ENCODE data around the gene GPI.
A peak's percentile ranks its signal among the peaks of the same experiment; 100 is the strongest.
"Not testable (repeated sequence)": the region's sequence is repeated elsewhere in the genome, so short reads cannot be mapped to it uniquely, and the experiment has no call there.

The GPI gene

GRCh38 chr19:34368338-34368737, 3.3 kb downstream of the GPI start:
- no peak for DNase-seq (ENCODE audit: low spot score)

GRCh38 chr19:34369166-34369565, 4.2 kb downstream of the GPI start:
- not testable (repeated sequence) for DNase-seq (ENCODE audit: low spot score)

GRCh38 chr19:34370117-34370516, 5.1 kb downstream of the GPI start:
- DNase-seq (ENCODE audit: low spot score), result no peak

- DNase-seq (ENCODE audit: low spot score), result no peak
These were observed 6.0 kb downstream of the GPI start for GRCh38 chr19:34370983-34371382.

- DNase-seq (ENCODE audit: low spot score), result no peak
These were observed 8.7 kb downstream of the GPI start for GRCh38 chr19:34373601-34374288.

- no peak for DNase-seq (ENCODE audit: low spot score)
These were observed 10.6 kb downstream of the GPI start for GRCh38 chr19:34375598-34375997.

GRCh38 chr19:34380639-34381241, 15.7 kb downstream of the GPI start:
- no peak for DNase-seq (ENCODE audit: low spot score)

- no peak for DNase-seq (ENCODE audit: low spot score)
These were observed 16.6 kb downstream of the GPI start for GRCh38 chr19:34381399-34382251.

- DNase-seq (ENCODE audit: low spot score), result no peak
These were observed 17.5 kb downstream of the GPI start for GRCh38 chr19:34382471-34382870.

GRCh38 chr19:34383599-34383998, 18.6 kb downstream of the GPI start:
- DNase-seq (ENCODE audit: low spot score), result no peak

- peak; percentile 54 for DNase-seq (ENCODE audit: low spot score)
These were observed 21.8 kb downstream of the GPI start for GRCh38 chr19:34386645-34387445.

GRCh38 chr19:34387446-34387810, 22.4 kb downstream of the GPI start:
- DNase-seq (ENCODE audit: low spot score), result no peak

- not testable (repeated sequence) for DNase-seq (ENCODE audit: low spot score)
These were observed 23.7 kb downstream of the GPI start for GRCh38 chr19:34388745-34389144.

- DNase-seq (ENCODE audit: low spot score), result no peak
These were observed 26.8 kb downstream of the GPI start for GRCh38 chr19:34391813-34392212.

- no peak for DNase-seq (ENCODE audit: low spot score)
These were observed 28.0 kb downstream of the GPI start for GRCh38 chr19:34393031-34393430.

- DNase-seq (ENCODE audit: low spot score), result no peak
These were observed 28.6 kb downstream of the GPI start for GRCh38 chr19:34393629-34394028.

GRCh38 chr19:34397853-34398252, 32.9 kb downstream of the GPI start:
- DNase-seq (ENCODE audit: low spot score), result no peak

GRCh38 chr19:34399886-34400285, 34.9 kb downstream of the GPI start:
- no peak for DNase-seq (ENCODE audit: low spot score)

GRCh38 chr19:34400844-34401243, 35.8 kb downstream of the GPI start:
- not testable (repeated sequence) for DNase-seq (ENCODE audit: low spot score)

GRCh38 chr19:34402074-34402600, 37.1 kb downstream of the GPI start:
- no peak for DNase-seq (ENCODE audit: low spot score)

- no peak for DNase-seq (ENCODE audit: low spot score)
These were observed 38.8 kb downstream of the GPI start for GRCh38 chr19:34403784-34404108.

Data from kidney tubule cell (primary cell).